Transverse colon (tissue), 4 donors: ENCODE data around the gene PDZK1IP1.

ENCODE experiments used
- CTCF ChIP-seq, 5 experiments: fragments of 200-600 bp in 3 of 5; fragments of 450-650 bp in 2 of 5; sonication (generic) in 3 of 5; IDR thresholded peaks; 1 replicate in 2 of 5; 2 replicates in 3 of 5; pipeline ENCODE4 v1.5.1; 2016 to 2017; ENCODE audit warnings: antibody characterized with exemption in 5 of 5, inconsistent platforms in 3 of 5, mild to moderate bottlenecking in 2 of 5, moderate library complexity in 1 of 5
- EP300 ChIP-seq: sonication (generic); formaldehyde crosslinking; IDR thresholded peaks from one replicate; pipeline ENCODE4 v1.6.1; 2017; ENCODE audit warnings: antibody characterized with exemption, low read depth
- POLR2A ChIP-seq: fragments of 450-650 bp; IDR thresholded peaks from one replicate; pipeline ENCODE4 v1.6.1; 2016; ENCODE audit warnings: antibody characterized with exemption, mild to moderate bottlenecking, moderate library complexity
- POLR2AphosphoS5 ChIP-seq, 3 donors: sonication (generic); formaldehyde crosslinking; IDR thresholded peaks; one replicate each; pipeline ENCODE4 v1.6.1; 2016; ENCODE audit warnings: antibody characterized with exemption in 3 of 3

DNA sequence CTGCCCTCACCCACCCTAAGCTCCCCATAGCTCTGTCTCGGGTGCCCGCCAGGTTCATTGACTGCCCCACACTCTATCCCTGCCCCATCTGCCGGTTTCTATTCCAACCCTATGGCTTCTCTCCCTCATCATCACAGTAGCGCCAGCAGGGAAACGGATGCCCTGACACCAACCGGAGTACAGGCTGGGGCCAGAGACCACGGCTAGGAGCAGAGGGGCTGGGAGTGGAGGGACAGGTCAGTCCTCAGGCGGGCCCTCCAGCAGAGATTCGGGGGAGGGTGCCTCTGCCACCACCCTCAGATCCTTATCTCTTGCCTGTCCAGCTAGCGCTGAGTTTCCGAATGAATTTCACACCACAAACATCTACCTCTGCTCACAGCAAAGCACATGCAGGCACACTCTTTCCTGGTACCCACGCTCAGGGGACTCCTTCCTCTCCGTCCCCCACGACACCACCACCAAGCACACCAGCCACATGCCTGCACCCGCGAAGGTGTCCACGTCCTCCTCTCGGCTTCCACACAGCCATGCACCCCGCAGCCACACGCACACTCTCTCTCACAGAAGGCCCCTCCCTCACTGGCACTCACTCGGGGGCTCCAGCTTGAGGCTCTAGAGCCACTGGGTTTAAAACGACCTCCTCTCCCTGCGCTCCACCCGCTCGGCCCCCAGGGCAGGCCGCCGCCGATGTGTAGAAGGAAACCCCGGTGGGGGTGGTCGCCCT is 35.0 kb upstream of the PDZK1IP1 start:
- no peak for TF ChIP-seq CTCF (IDR thresholded peaks at IDR 0.05)
- no peak for TF ChIP-seq POLR2AphosphoS5 (IDR thresholded peaks at IDR 0.05)
- no peak for TF ChIP-seq POLR2A
- TF ChIP-seq EP300 = no peak
